Measurements from ENCODE around the gene ACACB.

The ACACB gene

DNA sequence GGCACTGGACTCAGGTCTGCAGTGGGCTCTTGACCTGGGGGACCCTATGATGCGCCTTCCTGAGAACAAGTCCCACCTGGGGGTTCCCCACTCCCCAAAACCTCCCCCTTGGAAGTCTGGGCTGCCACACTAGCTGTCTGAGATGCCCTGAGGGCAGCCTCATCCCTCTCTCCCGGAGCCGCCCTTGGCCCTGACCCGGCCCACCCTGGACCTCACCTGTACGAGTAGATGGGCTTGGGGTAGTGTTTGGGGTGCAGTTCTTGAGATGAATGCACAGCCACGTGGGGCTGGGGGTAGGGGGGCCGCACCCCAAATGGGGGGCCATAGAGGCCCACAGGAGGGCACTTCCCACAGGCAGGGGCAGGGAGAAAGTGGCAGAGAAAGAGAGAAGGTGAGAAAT is 170.8 kb downstream of the ACACB start:
- no peak for TF ChIP-seq CTCF (IDR thresholded peaks at IDR 0.05; ENCODE audit: low read depth, low read length)
- no peaks in the 10 kb centered on the region for H3K36me3 ChIP-seq
- H3K4me3 ChIP-seq (ENCODE audit: low read depth, low read length), result no peak overlapping the region
- no peaks in the 10 kb centered on the region for H3K27me3 ChIP-seq
- H3K9me3 ChIP-seq, result no peaks in the 10 kb centered on the region
- DNase-seq, result no peak
- H3K4me1 ChIP-seq, result peaks cover 4% of the 10 kb centered on the region

GRCh38 chr12:109287811-109288469 is 171.6 kb downstream of the ACACB start:
- no peak for DNase-seq
- Histone ChIP-seq H3K9me3 (no peaks in the 10 kb centered on the region), H3K4me1 (peaks cover 6% of the 10 kb centered on the region), H3K4me3 (ENCODE audit: low read depth, low read length) (no peak overlapping the region), H3K27me3 (no peaks in the 10 kb centered on the region), H3K36me3 (no peaks in the 10 kb centered on the region)
- no peak for TF ChIP-seq CTCF (IDR thresholded peaks at IDR 0.05; ENCODE audit: low read depth, low read length)

DNA sequence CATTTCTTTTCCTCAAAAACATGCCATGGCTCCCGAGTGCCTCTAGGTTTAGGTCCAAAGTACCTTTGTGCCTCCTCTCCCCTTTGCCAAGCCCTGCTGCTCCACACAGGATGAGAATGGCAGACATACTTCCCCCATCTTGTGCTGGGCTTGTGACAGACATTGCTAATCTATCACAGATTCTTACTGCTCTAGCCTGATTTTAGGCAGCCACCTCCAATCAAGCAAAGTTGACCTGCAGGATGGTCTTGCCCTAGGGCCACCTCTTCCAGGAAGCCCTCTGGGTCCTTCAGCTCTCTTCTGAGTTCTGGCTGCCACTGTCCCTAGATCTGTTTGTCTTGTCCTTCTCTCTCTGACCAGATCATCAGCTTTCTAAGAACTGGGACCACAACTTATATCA is 172.2 kb downstream of the ACACB start:
- Histone ChIP-seq H3K36me3 (no peaks in the 10 kb centered on the region), H3K4me1 (peaks cover 6% of the 10 kb centered on the region), H3K27me3 (no peaks in the 10 kb centered on the region), H3K4me3 (ENCODE audit: low read depth, low read length) (no peak overlapping the region), H3K9me3 (no peaks in the 10 kb centered on the region)
- TF ChIP-seq CTCF (IDR thresholded peaks at IDR 0.05; ENCODE audit: low read depth, low read length), result no peak
- DNase-seq, result no peak

- no peak for TF ChIP-seq CTCF (IDR thresholded peaks at IDR 0.05; ENCODE audit: low read depth, low read length)
- Histone ChIP-seq H3K27me3 (no peaks in the 10 kb centered on the region), H3K4me3 (ENCODE audit: low read depth, low read length) (no peak overlapping the region), H3K9me3 (no peaks in the 10 kb centered on the region), H3K36me3 (no peaks in the 10 kb centered on the region), H3K4me1 (peaks cover 6% of the 10 kb centered on the region)
- no peak for DNase-seq
Observed at GRCh38 chr12:109289004-109289403, 172.6 kb downstream of the ACACB start.

GRCh38 chr12:109289551-109289950 is 173.2 kb downstream of the ACACB start:
- no peak for TF ChIP-seq CTCF (IDR thresholded peaks at IDR 0.05; ENCODE audit: low read depth, low read length)
- no peaks in the 10 kb centered on the region for H3K36me3 ChIP-seq
- DNase-seq, result no peak
- no peak overlapping the region for H3K4me3 ChIP-seq (ENCODE audit: low read depth, low read length)
- peaks cover 6% of the 10 kb centered on the region for H3K4me1 ChIP-seq
- H3K27me3 ChIP-seq, result no peaks in the 10 kb centered on the region
- H3K9me3 ChIP-seq, result no peaks in the 10 kb centered on the region

DNA sequence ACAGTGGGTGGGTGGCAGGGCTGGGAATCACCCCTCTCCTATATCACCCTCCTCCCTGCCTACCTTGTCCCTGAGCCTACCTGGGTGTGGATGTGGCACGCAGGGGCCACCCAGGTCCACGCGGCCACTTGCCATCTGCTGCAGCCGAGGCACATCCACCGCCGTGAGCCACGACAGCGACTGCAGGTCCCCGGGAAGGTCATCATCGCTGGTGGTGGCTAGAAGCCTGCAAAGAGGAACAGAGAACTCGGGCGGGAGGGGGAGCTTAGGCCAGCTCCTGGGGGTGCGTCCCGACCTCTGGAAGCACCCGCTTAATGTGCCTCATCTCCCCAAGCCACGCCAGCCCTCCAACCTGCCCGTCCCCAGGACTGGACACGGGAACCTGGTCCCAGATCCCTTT is 173.7 kb downstream of the ACACB start:
- H3K27me3 ChIP-seq, result no peaks in the 10 kb centered on the region
- no peaks in the 10 kb centered on the region for H3K36me3 ChIP-seq
- TF ChIP-seq CTCF (IDR thresholded peaks at IDR 0.05; ENCODE audit: low read depth, low read length), result no peak
- H3K9me3 ChIP-seq, result no peaks in the 10 kb centered on the region
- no peak overlapping the region for H3K4me3 ChIP-seq (ENCODE audit: low read depth, low read length)
- DNase-seq, result no peak
- peaks cover 6% of the 10 kb centered on the region for H3K4me1 ChIP-seq

All from BE2C (cell line).